GM10266 (cell line): Measurements from ENCODE around the gene NKIRAS1.

Experiments used
- DNase-seq: peaks from one replicate; pipeline ENCODE4 v3.0.0; 2012; ENCODE audit errors: extremely low spot score
- TF ChIP-seq, protein P1 (sequence below): IDR thresholded peaks from 2 replicates; pipeline ENCODE4 v1.5.1; 2012; ENCODE audit warnings: mild to moderate bottlenecking, low read depth; ENCODE audit not compliant: control insufficient read depth, insufficient read depth; ENCODE audit errors: missing control alignments

Gene NKIRAS1

DNA sequence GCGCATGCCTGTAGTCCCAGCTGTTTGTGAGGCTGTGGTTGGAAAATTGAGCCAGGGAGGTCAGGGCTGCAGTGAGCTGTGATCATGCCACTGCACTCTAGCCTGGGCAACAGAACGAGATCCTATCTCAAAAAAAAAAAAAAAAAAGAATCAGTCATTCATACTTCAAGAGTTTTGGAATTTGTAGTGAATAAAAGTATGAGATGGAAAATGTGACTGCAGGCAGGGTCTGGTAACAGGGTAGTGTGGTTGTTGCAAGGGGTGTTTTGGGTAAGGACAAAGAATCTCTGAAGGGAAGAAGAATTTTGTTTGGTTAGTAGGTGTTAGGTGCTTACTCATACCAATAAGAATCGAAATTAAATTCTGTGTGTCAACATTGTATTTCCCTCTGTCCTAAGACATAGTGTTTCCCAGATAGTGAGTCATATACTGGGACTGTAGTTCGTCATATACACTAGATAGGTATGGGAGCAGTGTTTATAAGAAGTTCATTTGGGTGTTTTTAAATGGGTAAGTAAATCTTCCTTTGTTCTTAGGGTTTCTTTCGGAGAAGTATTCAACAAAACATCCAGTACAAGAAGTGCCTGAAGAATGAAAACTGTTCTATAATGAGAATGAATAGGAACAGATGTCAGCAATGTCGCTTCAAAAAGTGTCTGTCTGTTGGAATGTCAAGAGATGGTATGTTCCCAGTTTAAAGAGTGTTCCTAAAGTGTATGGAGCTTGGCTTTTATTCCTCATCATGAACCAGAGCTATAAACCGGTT is 42.5 kb upstream of the NKIRAS1 start:
- TF ChIP-seq, protein P1, sequence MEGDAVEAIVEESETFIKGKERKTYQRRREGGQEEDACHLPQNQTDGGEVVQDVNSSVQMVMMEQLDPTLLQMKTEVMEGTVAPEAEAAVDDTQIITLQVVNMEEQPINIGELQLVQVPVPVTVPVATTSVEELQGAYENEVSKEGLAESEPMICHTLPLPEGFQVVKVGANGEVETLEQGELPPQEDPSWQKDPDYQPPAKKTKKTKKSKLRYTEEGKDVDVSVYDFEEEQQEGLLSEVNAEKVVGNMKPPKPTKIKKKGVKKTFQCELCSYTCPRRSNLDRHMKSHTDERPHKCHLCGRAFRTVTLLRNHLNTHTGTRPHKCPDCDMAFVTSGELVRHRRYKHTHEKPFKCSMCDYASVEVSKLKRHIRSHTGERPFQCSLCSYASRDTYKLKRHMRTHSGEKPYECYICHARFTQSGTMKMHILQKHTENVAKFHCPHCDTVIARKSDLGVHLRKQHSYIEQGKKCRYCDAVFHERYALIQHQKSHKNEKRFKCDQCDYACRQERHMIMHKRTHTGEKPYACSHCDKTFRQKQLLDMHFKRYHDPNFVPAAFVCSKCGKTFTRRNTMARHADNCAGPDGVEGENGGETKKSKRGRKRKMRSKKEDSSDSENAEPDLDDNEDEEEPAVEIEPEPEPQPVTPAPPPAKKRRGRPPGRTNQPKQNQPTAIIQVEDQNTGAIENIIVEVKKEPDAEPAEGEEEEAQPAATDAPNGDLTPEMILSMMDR, result no peak
- no peak for DNase-seq

DNA sequence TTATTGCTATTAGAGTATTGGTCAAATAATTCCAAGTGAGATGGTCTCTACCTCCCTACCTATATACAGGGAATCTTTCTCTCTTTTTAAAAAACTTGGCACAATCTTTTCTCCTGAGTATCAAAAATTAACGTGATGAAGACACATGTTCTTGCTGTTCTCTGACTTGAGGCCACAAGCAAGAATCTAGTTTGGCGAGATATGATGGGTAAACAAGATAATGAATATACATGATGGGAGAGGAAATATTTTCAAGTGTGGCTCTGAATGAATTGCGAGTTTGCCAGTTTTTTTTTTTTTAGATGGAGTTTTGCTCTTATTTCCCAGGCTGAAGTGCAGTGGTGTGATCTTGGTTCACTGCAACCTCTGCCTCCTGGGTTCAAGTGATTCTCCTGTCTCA is 39.9 kb upstream of the NKIRAS1 start:
- TF ChIP-seq, protein P1, result no peak
- no peak for DNase-seq

DNA sequence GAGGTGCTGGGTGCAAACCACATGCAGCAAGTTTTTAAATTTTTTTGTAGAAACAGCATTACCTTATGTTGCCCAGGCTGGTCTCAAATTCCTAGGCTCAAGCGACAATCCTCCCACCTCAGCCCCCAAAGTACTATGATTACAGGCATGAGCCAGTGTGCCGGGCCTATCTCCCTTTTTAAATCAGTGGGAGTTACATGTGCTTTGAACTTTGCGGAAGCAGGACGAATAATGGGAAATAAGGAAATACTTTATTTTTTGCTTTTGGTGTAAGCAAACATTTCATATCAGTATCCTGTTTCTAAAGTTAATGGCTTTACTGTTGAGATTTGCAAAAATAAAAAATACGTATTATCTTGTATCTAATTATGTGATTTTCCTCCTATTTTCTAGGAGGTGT is 37.4 kb upstream of the NKIRAS1 start:
- TF ChIP-seq, protein P1, result no peak
- no peak for DNase-seq

DNA sequence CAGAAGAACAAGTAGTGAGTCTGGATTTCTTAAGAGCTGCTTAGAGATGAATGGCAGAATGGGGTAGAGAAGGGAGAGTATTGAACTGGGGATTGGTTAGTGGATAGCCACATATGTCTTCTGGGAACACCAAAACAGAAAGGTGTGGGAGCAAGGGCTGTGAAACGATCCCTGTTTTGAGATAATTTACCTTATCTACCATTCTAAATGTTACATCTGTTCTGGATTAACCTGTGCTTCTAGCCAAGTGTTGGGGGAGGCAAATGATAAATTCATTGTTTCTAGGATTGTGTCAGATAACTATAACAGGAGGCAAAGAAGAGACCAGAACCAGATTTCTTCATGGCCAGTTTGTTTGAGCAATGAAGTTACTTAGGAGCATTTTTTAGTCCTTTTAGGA is 36.7 kb upstream of the NKIRAS1 start:
- TF ChIP-seq, protein P1, result no peak
- DNase-seq, result no peak

DNA sequence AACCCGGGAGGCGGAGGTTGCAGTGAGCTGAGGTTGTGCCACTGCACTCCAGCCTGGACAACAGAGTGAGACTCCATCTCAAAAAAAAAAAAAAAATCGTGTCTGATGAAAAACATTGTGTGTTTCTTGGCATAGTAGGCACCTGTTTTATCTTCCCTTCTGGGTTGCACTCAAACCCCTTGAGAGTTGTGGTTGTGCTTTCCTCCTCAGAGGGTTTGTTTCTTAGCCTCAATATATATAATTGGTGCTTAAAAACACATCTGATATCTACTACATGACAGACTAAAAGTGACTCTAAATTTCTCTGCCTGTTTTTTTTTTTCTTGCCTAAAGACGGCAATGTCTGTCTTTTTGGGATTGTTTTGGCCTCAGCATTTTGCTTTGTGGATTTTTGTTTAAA is 35.9 kb upstream of the NKIRAS1 start:
- TF ChIP-seq, protein P1, result no peak
- no peak for DNase-seq

DNA sequence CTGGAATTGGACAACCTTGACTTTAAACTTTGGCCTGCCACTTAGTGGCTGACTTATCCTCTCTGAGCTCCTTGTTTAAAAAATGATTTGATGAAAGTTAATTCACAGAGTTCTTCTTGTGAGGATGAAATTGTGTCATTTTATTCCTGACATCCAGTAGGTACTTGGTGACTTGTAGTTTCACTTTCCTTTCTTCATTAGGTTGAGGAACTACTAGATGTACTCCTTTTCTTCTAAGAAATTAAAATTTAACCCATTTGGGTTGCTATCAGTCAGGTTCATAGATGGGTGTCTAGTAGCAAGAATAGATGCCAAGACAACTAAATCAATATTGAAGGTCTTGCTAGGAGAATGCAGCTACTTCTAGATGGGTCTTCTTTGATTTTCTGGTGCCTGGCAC is 33.5 kb upstream of the NKIRAS1 start:
- DNase-seq, result no peak
- TF ChIP-seq, protein P1, result no peak

DNA sequence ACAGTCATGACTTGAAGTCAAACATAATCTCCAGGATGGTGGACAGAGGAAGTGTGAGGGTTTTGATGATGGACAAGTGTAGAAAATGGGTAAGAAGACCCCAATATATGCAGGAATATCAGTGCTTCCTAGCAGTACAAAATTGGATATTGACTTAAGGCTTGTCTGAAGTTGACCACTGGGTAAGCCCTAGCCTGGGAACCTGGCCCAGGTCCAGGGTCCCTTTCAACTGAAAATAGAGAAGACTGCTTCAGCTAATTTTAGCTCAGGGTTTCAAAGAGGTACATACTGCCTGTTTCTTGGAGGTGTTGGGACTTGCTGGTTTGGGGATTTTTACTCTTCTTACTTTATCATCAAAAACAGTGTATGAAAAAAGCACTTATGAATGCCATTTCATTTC is 33.0 kb upstream of the NKIRAS1 start:
- TF ChIP-seq, protein P1, result no peak
- peak; percentile 49 for DNase-seq
